Panc1 (cell line): ENCODE results near the gene IL16. TPM values are rescaled to one million over a fixed set of nuclear protein-coding genes. Genes with fewer than 3 reads are reported as not detected.

ENCODE experiments used
- ATAC-seq: fragments of 200-7000 bp; cut with Tn5 transposase; 2 replicates; pipeline ENCODE4 v1.9.1; 2020; ENCODE audit warnings: mild to moderate bottlenecking, moderate library complexity
- BruUV-seq: library from RNA; stranded (reverse); fragments of 400-500 nt; replicated peaks from 2 replicates; lab custom pipeline; 2021; lab: Mats Ljungman, UMichigan
- CTCF ChIA-PET: fragments of 300-600 bp; sonication (Branson Sonifier 250); formaldehyde crosslinking; loops from one replicate; lab custom pipeline; 2022; ENCODE audit warnings: antibody characterized with exemption; lab: Charles Lee
- POLR2A ChIA-PET: fragments of 300-600 bp; sonication (Branson Sonifier 250); formaldehyde crosslinking; loops from one replicate; lab custom pipeline; 2022; ENCODE audit warnings: antibody characterized with exemption; lab: Charles Lee
- DNase-seq: peaks from one replicate; pipeline ENCODE4 v3.0.0-alpha.2; 2010; ENCODE audit warnings: low read depth, low spot score
- H3K27ac ChIP-seq: 2 replicates; pipeline ENCODE4 v1.5.1; 2011; ENCODE audit warnings: mild to moderate bottlenecking, low read length, inconsistent platforms
- H3K27me3 ChIP-seq: fragments of 200-500 bp; sonication (Bioruptor generic); 2 replicates; pipeline ENCODE4 v1.6.0; 2014; ENCODE audit warnings: low read length, inconsistent platforms; ENCODE audit not compliant: control insufficient read depth, insufficient read depth
- H3K36me3 ChIP-seq: fragments of 200-500 bp; sonication (Bioruptor generic); 2 replicates; pipeline ENCODE4 v1.5.1; 2014; ENCODE audit warnings: inconsistent platforms, mild to moderate bottlenecking, low read length, moderate library complexity; ENCODE audit not compliant: control insufficient read depth, insufficient read depth
- H3K4me1 ChIP-seq: 2 replicates; pipeline ENCODE4 v1.5.1; 2011; ENCODE audit warnings: inconsistent platforms, mild to moderate bottlenecking, low read length, moderate library complexity; ENCODE audit not compliant: control insufficient read depth, insufficient read depth
- H3K4me3 ChIP-seq, 2 experiments: 2 replicates each; pipeline ENCODE4 v1.5.1; 2011 to 2012; ENCODE audit warnings: low read depth in 2 of 2, low read length in 2 of 2, mild to moderate bottlenecking in 2 of 2, inconsistent platforms in 1 of 2, moderate library complexity in 1 of 2
- H3K9me3 ChIP-seq: fragments of 200-500 bp; sonication (Bioruptor generic); 2 replicates; pipeline ENCODE4 v1.5.1; 2014; ENCODE audit warnings: low read depth, mild to moderate bottlenecking, inconsistent platforms, low read length, moderate library complexity; ENCODE audit not compliant: control insufficient read depth, insufficient read depth
- CTCF ChIP-seq: fragments of 450-650 bp; IDR thresholded peaks from 2 replicates; pipeline ENCODE4 v1.5.1; 2017; ENCODE audit warnings: mild to moderate bottlenecking
- POLR2AphosphoS5 ChIP-seq: IDR thresholded peaks from 2 replicates; pipeline ENCODE4 v1.6.1; 2012; ENCODE audit warnings: mild to moderate bottlenecking, low read depth, low read length, moderate library complexity
- REST ChIP-seq, 2 experiments: IDR thresholded peaks; 2 replicates each; pipeline ENCODE4 v1.6.1; 2011 to 2012; ENCODE audit warnings: low read depth in 2 of 2, control low read depth in 1 of 2, low read length in 1 of 2, mild to moderate bottlenecking in 1 of 2, moderate library complexity in 1 of 2; ENCODE audit not compliant: insufficient read depth in 1 of 2
- SIN3A ChIP-seq: IDR thresholded peaks from 2 replicates; pipeline ENCODE4 v1.6.1; 2012; ENCODE audit warnings: low read depth, mild to moderate bottlenecking, low read length, moderate library complexity, borderline replicate concordance; ENCODE audit not compliant: insufficient read depth
- TCF7L2 ChIP-seq: IDR thresholded peaks from 2 replicates; pipeline ENCODE4 v1.6.1; 2011; ENCODE audit warnings: mild to moderate bottlenecking, low read depth, low read length, inconsistent platforms
- in situ Hi-C: cut with HindIII; loops from 2 replicates; pipeline ENCODE4 v1.10.0; 2016; ENCODE audit warnings: low sequenced_read_pairs, low pct_unique_long_range_greater_than_20kb
- intact Hi-C: fragments of 100-400 bp; cut with micrococcal nuclease; formaldehyde crosslinking; loops from one replicate; pipeline ENCODE4 v1.10.0; 2022; ENCODE audit not compliant: unreplicated experiment
- total RNA-seq: library from RNA; stranded (reverse); gene quantifications from one replicate; pipeline ENCODE4 v1.2.1, GENCODE V29; 2021; ENCODE audit not compliant: unreplicated experiment

IL16 gene
- total RNA-seq, 1 experiment from 2014 or later, result 1.0 TPM

GRCh38 chr15:81253846-81254245 is 57.2 kb downstream of the IL16 start:
- H3K9me3 ChIP-seq, result no peaks in the 10 kb centered on the region
- ATAC-seq (no peak), DNase-seq (no peak)
- CTCF ChIA-PET, result no interaction called here
- intact Hi-C loops, result no loop called here
- H3K4me3 ChIP-seq, result no peak overlapping the region
- H3K4me1 ChIP-seq, result no peaks in the 10 kb centered on the region
- H3K27ac ChIP-seq, result no peak overlapping the region
- no TSS peak for BruUV-seq
- H3K36me3 ChIP-seq, result no peaks in the 10 kb centered on the region
- TF ChIP-seq REST (IDR thresholded peaks at IDR 0.05; ENCODE audit: insufficient read depth in 1 of 2, low read depth in 2 of 2, low read length in 1 of 2) (no peak), TCF7L2 (no peak)
- in situ Hi-C loops, result no loop called here
- H3K27me3 ChIP-seq, result peaks cover 6% of the 10 kb centered on the region
- POLR2A ChIA-PET, result interaction anchor here (0.8 kb wide), 1 partner anchor 20 kb away, joined by 4 read pairs; no protein-coding TSS in a partner anchor

- ChIA-PET CTCF (no interaction called here), POLR2A (no interaction called here)
- no peak overlapping the region for H3K27ac ChIP-seq
- in situ Hi-C loops (no loop called here), intact Hi-C loops (no loop called here)
- no TSS peak for BruUV-seq
- no peak for TF ChIP-seq REST (IDR thresholded peaks at IDR 0.05; ENCODE audit: insufficient read depth in 1 of 2, low read depth in 2 of 2, low read length in 1 of 2)
- TF ChIP-seq TCF7L2, result no peak
- TF ChIP-seq SIN3A, result no peak
- no peak for TF ChIP-seq CTCF
- TF ChIP-seq POLR2AphosphoS5, result no peak
- peaks cover 11% of the 10 kb centered on the region for H3K27me3 ChIP-seq
- no peak overlapping the region for H3K4me3 ChIP-seq
- no peak for ATAC-seq
- no peaks in the 10 kb centered on the region for H3K9me3 ChIP-seq
- DNase-seq, result no peak
- no peaks in the 10 kb centered on the region for H3K36me3 ChIP-seq
- H3K4me1 ChIP-seq, result no peaks in the 10 kb centered on the region
Observed at GRCh38 chr15:81254277-81254915, 57.7 kb downstream of the IL16 start.
